Measurements from ENCODE around the gene SSBP3.

GRCh38 chr1:54250670-54251069 is 155.5 kb downstream of the SSBP3 start:
- no peak for TF ChIP-seq POLR2A (IDR thresholded peaks at IDR 0.05)
- TF ChIP-seq, protein P1, sequence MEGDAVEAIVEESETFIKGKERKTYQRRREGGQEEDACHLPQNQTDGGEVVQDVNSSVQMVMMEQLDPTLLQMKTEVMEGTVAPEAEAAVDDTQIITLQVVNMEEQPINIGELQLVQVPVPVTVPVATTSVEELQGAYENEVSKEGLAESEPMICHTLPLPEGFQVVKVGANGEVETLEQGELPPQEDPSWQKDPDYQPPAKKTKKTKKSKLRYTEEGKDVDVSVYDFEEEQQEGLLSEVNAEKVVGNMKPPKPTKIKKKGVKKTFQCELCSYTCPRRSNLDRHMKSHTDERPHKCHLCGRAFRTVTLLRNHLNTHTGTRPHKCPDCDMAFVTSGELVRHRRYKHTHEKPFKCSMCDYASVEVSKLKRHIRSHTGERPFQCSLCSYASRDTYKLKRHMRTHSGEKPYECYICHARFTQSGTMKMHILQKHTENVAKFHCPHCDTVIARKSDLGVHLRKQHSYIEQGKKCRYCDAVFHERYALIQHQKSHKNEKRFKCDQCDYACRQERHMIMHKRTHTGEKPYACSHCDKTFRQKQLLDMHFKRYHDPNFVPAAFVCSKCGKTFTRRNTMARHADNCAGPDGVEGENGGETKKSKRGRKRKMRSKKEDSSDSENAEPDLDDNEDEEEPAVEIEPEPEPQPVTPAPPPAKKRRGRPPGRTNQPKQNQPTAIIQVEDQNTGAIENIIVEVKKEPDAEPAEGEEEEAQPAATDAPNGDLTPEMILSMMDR (IDR thresholded peaks at IDR 0.05): no peak

All from tibial nerve (tissue), 3 donors.